HepG2 (cell line): ENCODE data around the gene ADAMTS8.

Experiments
- CTCF ChIP-seq: sonication (generic); formaldehyde crosslinking; IDR thresholded peaks from 2 replicates; pipeline ENCODE4 v1.5.0; 2020; ENCODE audit warnings: mild to moderate bottlenecking, missing genetic modification reagents, moderate library complexity
- GABPA ChIP-seq, 2 experiments: IDR thresholded peaks; 2 replicates each; pipeline ENCODE4 v1.6.1; 2011 to 2016; ENCODE audit warnings: low read depth in 2 of 2, low read length in 1 of 2, missing biosample characterization in 1 of 2, missing genetic modification characterization in 1 of 2
- STAT5B ChIP-seq: sonication (generic); formaldehyde crosslinking; IDR thresholded peaks from 2 replicates; pipeline ENCODE4 v1.4.0; 2020; ENCODE audit warnings: missing genetic modification reagents
- ZNF407 ChIP-seq: sonication (generic); formaldehyde crosslinking; IDR thresholded peaks from one replicate; pipeline ENCODE4 v1.5.1; 2020; ENCODE audit warnings: mild to moderate bottlenecking, missing genetic modification reagents; ENCODE audit errors: not compliant biosample characterization
- ZNF639 ChIP-seq: conservative IDR thresholded peaks from 2 replicates; pipeline ENCODE4 v1.6.1; 2018; ENCODE audit warnings: missing genetic modification reagents
- ZSCAN20 ChIP-seq: sonication (generic); formaldehyde crosslinking; IDR thresholded peaks from 2 replicates; pipeline ENCODE4 v1.4.0; 2020; ENCODE audit warnings: missing genetic modification reagents, mild to moderate bottlenecking, borderline replicate concordance

GRCh38 chr11:130402570-130402969 lies 25.8 kb downstream of the ADAMTS8 start:
- TF ChIP-seq ZNF639 (no peak), ZNF407 (no peak), CTCF (CRISPR knock-in tag) (no peak), GABPA (IDR thresholded peaks at IDR 0.05; ENCODE audit: low read depth, low read length) (no peak), GABPA (CRISPR knock-in tag; IDR thresholded peaks at IDR 0.05; ENCODE audit: low read depth) (no peak), ZSCAN20 (no peak), STAT5B (CRISPR knock-in tag) (no peak)
